Fibroblast of mammary gland (primary cell): ENCODE measurements around the gene DENND2A.

ENCODE experiments used
- DNase-seq: peaks from one replicate; pipeline ENCODE4 v3.0.0-alpha.2; 2010; ENCODE audit warnings: low read depth
- H3K4me3 ChIP-seq: 2 replicates; pipeline ENCODE4 v1.5.1; 2011; ENCODE audit warnings: low read depth, mild to moderate bottlenecking, low read length, moderate library complexity; ENCODE audit not compliant: control insufficient read depth
- CTCF ChIP-seq: conservative IDR thresholded peaks from 2 replicates; pipeline ENCODE4 v1.5.1; 2011; ENCODE audit warnings: low read depth, low read length, inconsistent platforms; ENCODE audit not compliant: control insufficient read depth, insufficient read depth

Gene DENND2A

GRCh38 chr7:140607441-140607989 lies 33.1 kb downstream of the DENND2A start:
- TF ChIP-seq CTCF: no peak
- H3K4me3 ChIP-seq: no peak overlapping the region
- DNase-seq: peak; percentile 88

- TF ChIP-seq CTCF: peak; percentile 23
- H3K4me3 ChIP-seq: no peak overlapping the region
- peak; percentile 81 for DNase-seq
Measured at GRCh38 chr7:140605337-140605736, 35.3 kb downstream of the DENND2A start.

- no peak overlapping the region for H3K4me3 ChIP-seq
- DNase-seq: peak; percentile 47
- no peak for TF ChIP-seq CTCF
Measured at GRCh38 chr7:140604760-140605159, 35.9 kb downstream of the DENND2A start.

- no peak for TF ChIP-seq CTCF
- no peak overlapping the region for H3K4me3 ChIP-seq
- no peak for DNase-seq
Measured at GRCh38 chr7:140604076-140604475, 36.5 kb downstream of the DENND2A start.

- H3K4me3 ChIP-seq: no peak overlapping the region
- TF ChIP-seq CTCF: no peak
- DNase-seq: no peak
Measured at GRCh38 chr7:140601566-140602174, 38.9 kb downstream of the DENND2A start.

- no peak for TF ChIP-seq CTCF
- DNase-seq: no peak
- no peak overlapping the region for H3K4me3 ChIP-seq
Measured at GRCh38 chr7:140600341-140600740, 40.3 kb downstream of the DENND2A start.

- H3K4me3 ChIP-seq: no peak overlapping the region
- DNase-seq: no peak
- no peak for TF ChIP-seq CTCF
Measured at GRCh38 chr7:140597428-140597949, 43.1 kb downstream of the DENND2A start.
